IPS DF 4.7 (cell line): Measurements from ENCODE around the gene KCNIP1.

Experiments
- DNase-seq: peaks from one replicate; pipeline ENCODE4 v3.0.0-alpha.2; 2013; ENCODE audit warnings: low spot score; ENCODE audit errors: extremely low read depth

Gene KCNIP1

GRCh38 chr5:170627271-170627670 is 123.5 kb downstream of the KCNIP1 start:
- DNase-seq = no peak

DNA sequence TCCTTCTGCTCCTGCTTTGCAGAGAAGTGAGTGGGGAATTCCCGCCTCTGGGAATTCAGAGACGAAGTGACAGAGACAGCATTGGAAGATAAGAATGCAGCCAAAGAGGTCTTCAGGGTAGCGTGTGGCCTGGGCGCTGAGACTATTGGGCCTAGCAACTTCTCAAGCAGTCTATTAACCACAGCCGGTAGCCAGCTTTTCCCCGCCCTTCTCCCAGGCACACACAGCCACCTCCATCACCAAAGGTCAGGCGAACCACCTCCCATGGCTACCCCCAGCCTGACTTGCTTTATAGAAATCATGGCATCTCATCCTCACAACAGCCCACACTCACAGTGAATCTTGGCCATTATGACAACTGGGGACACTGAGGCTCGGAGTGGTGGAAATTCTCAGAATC is 124.2 kb downstream of the KCNIP1 start:
- DNase-seq = no peak

DNA sequence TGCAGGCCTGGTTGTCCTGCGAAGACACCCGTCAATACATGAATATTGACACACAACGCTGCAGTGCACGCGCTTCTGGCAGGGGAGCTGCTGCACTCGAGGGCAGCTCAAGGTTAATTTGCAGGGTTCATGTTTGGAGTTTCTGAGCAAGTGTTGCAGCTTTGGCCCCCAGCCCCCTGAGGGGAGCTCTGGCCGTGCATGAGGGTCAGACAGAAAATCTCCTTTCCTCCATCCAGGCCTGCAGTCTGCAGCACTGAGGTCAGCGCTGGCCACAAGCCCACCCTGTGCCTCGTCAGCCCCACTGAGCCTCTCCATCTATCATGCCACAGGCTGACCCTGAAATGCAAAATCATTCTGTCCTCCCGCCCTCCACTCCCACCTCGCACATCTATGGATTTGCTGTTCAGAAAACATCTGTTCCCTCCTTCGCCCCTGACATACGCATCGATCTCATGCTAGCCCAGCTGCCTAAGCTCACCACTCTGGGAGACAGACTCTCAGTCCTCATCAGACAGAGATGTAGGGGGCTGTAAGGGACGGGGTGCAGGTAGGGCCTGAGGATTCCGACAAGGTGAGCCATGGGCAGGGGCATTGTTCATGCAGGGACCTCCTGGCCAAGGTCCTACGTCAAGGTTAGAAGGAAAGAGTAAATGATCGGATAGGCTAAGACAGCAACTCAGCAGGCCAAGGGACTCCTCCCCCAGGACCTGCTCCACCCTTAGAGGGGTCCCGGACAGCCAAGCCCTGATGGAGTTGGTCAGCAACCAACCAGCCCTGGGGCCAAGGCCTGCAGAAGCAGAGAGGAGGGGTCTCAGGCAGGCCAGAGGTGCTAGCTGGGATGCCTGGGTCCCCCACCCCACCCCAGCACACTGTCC is 125.1 kb downstream of the KCNIP1 start:
- no peak for DNase-seq

GRCh38 chr5:170629566-170630175 is 125.9 kb downstream of the KCNIP1 start:
- DNase-seq = no peak

- no peak for DNase-seq
These were observed 126.4 kb downstream of the KCNIP1 start for GRCh38 chr5:170630226-170630625.

DNA sequence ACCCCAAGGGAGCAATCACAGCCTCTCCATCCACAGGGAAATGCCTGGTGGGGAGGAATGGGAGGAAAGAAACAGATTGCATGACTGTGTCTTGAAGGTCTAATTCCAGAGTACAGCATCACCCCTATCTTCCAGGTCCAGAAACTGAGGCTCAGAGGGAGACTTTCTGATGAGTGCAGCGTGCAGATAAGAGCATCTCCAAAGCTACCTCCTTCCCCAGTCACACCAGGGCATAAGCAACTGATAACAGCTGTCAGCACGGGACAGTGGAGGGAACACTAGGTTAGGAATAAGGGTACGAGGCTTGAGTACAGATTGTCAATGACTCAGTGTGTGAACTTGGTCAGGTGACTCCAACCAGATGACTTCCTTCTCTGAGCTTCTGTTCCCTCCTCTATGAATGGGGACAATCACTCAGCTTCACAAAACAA is 126.9 kb downstream of the KCNIP1 start:
- DNase-seq = no peak

DNA sequence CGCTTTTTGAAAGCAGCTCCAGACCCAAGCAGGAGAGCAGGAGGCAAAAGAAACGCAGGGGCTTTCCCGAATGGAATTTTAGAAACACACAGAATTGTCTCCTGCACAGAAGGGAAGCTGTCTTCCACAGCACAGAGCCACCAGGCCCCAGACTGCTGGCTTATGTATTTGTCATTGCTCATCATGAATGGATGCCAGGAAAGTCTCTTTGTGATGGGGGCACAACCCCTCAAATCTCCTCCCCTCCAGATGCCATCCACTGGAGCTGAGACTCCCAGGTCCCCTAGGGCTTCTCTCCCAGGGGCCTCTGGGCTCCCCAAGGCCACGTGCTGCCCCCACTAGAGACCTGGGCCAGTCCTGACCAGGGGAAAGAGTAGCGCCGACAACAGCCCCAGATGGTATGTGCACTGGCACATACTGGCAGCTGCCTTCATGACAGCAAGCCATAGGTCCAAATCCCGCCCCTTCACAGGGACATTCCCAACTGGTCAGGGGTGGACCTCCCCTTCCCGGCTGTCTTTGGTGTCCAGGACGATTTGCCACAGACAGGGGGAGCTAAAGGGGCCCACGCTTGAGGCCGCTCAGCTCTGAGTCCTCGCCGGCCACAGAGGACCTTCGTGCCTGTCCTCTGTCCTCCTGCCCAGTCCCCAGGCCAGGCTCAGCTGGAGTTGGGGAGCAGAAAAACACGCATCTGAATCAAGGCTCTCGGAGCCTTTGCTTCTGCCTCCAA is 127.8 kb downstream of the KCNIP1 start:
- no peak for DNase-seq

DNA sequence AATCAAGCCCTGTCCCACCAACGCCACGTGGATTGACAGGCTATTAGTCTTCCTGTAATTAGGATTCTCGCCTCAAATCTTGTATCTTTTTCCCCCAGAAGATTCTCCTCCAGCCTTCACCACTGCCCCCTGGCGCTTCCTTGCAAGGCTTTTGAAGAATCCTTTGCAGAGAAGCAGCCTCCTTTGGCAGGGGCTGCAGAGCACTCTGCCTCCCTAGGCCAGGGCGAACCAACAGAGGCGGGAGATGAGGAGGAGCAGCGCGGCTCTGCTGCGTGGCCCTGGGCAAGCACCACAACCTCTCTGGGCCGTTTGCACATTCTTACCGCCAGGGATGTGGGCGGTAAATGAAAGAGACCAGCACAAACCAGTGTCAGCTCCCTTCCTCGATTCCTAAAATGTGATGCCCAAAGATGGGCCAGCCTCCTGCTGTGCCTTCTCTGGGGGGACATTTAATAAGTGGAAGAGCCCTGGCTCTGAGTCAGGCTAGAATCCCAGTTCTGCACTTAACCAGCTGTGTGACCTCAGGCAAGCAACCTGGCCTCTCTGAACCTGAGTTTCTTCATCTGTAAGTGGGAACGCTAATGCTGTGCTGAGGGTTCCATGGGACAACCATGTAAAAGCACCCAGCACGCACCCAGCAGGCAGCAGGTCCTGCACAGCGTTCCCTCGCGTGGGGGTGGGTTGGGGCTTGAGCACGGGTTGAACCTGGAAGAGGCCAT is 128.6 kb downstream of the KCNIP1 start:
- DNase-seq = no peak

- no peak for DNase-seq
These were observed 129.1 kb downstream of the KCNIP1 start for GRCh38 chr5:170632985-170633234.

DNA sequence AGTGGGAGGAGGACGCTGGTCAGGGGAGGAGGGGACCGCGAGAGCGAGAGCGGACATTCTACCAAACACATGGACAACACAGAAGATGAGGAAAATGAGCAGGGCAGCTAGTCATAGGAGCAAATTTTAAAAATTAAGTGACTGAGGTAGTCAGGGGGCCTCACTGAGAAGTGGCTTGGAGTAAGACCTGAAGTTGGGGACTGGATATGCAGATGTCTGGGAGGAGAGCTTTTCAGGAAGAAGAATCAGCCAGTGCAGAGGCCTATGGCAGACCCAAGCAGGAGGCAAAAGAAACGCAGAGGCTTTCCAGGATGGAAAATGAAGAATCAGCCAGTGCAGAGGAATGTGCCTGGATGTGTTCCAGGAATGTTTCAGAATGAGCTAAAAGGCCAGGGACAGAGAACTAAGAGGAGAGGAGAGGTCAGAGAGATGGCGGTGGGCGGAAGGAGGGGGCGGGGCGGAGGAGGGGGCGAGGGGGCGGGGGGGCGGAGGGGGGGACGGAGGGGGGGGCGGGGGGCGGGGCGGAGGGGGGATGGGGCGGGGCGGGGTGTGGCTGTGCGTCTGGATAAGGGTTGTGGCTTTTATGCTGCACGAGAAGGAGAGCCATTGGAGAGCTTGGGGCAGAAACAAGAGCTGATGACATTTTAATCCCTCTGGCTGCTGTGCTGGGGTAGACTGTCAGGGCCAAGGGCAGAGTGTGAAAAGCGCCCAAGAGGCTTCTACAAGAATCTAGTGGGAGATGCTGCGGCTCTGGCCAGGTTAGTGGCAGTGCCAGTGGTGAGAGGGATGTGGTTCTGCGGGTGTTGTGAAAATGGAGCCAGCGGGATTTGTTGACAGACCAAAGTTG is 129.6 kb downstream of the KCNIP1 start:
- DNase-seq = no peak

- no peak for DNase-seq
These were observed 130.6 kb downstream of the KCNIP1 start for GRCh38 chr5:170634256-170634990.

- DNase-seq = no peak
These were observed 131.9 kb downstream of the KCNIP1 start for GRCh38 chr5:170635706-170636105.

DNA sequence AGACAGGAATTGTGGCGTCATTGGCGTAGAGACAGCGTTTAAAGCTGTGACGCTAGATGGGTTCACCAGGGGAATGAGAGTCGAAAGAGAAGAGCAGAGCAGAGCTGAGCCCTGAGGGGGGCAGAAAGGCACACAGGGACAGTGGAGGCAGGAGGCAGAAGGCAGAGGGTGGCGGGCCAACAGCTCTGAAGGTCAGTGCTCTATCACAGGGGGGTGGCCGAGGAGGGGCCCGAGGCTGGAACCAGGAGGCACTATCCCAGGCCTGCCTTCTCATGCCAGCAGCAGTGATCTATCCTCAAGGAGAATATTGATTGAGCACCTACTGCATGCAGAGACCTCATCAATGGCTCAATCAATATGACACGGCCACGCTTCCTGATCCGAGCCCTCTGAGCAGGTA is 132.4 kb downstream of the KCNIP1 start:
- DNase-seq = no peak

- no peak for DNase-seq
These were observed 133.1 kb downstream of the KCNIP1 start for GRCh38 chr5:170636801-170637477.

DNA sequence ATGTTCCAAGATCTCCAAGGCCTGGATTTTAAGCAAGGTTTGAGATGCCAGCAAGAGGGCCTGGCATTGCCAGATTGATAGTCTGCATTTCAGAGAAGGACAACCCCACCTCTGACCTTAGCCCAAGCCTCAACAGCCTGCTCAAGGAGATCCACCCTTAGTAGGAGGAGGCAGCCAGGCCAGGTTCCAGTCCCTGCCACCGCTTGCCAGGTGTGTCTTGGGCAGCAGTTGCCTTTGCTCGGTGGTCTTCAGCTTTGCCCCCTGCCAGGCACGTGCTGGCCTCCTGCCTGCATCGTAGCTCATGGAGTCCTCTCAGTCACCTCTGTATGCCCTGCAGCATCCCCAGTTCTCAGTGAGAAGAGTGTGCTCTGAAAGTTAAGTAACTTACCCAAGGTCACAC is 134.2 kb downstream of the KCNIP1 start:
- DNase-seq = no peak

DNA sequence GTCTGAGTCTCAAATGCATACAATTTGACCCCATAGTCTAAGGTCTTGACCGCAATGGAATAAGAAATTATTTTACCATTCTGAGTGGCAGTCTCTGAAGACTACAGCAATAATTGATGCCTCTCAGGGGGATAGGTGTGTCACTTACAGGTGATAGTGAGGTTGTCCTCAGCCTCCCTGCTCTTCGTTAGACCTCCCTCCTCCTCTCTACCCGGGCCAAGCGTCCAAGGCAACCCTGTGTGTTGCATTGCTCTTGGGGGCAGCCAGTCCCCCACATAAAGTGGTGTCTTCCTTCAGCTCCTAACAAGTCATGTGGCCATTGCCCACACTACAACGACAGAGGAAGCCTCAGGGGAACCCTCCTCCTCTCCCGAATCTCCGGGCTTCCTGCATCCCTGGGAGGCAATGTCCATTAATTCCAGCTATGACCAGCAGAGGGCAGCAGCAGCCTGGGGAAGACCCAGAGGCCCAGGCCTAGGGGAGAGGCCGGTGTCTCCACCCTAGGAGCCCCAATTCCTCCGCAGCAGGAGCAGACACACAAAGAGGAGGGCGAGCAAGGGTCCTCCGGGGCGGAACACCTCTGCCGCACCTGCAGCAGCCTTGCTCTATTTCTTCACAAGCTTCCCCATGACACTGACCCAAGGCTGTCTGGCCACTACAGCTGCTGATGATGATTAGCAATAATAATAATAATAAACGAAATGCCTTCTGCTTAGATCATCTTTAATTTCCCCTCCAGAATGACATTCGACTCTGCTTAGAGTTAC is 134.8 kb downstream of the KCNIP1 start:
- DNase-seq = peak; percentile 62

GRCh38 chr5:170639221-170639925 is 135.6 kb downstream of the KCNIP1 start:
- no peak for DNase-seq
